ENCODE results near the gene DCPS. TPM values are rescaled to one million over a fixed set of nuclear protein-coding genes. Genes with fewer than 3 reads are reported as not detected.

The DCPS gene
- total and polyA plus RNA-seq, 3 donors from 2014 or later: 16.8 to 20.9 (median 16.9) TPM

DNA sequence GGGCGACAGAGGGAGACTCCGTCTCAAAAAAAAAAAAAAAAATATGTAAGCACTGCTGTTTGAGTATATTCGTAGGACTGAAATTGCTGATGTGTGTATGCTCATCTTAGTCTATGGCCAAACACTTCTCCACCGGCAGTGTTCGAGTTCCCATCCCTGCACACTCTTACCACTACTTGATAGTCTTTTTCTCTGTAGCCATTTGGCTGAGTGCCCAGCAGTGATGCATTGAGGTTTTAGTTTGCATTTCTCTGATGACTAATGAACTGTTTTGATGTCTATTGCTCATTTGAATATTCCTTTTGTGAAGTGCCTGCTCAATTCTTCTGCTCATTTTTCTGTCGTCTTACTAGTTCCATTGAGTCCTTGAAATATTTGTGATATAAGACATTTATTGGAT lies 19.0 kb upstream of the DCPS start:
- no peak for DNase-seq
- H3K4me1 ChIP-seq: peaks cover 7% of the 10 kb centered on the region
- H3K4me3 ChIP-seq: no peak overlapping the region
- intact Hi-C loops (cut with DNase I; ENCODE audit: low total_unique reads): no loop called here
- no peak overlapping the region for H3K27ac ChIP-seq
- H3K36me3 ChIP-seq (ENCODE audit: low read depth, missing control alignments): no peaks in the 10 kb centered on the region
- H3K27me3 ChIP-seq: no peaks in the 10 kb centered on the region
- WGBS, 2 donors: 67 to 71% methylated on average over 6 of the region's 6 CpGs
- no peaks in the 10 kb centered on the region for H3K9me3 ChIP-seq
- TF ChIP-seq POLR2A (IDR thresholded peaks at IDR 0.05): no peak
- TF ChIP-seq, protein P1, sequence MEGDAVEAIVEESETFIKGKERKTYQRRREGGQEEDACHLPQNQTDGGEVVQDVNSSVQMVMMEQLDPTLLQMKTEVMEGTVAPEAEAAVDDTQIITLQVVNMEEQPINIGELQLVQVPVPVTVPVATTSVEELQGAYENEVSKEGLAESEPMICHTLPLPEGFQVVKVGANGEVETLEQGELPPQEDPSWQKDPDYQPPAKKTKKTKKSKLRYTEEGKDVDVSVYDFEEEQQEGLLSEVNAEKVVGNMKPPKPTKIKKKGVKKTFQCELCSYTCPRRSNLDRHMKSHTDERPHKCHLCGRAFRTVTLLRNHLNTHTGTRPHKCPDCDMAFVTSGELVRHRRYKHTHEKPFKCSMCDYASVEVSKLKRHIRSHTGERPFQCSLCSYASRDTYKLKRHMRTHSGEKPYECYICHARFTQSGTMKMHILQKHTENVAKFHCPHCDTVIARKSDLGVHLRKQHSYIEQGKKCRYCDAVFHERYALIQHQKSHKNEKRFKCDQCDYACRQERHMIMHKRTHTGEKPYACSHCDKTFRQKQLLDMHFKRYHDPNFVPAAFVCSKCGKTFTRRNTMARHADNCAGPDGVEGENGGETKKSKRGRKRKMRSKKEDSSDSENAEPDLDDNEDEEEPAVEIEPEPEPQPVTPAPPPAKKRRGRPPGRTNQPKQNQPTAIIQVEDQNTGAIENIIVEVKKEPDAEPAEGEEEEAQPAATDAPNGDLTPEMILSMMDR (IDR thresholded peaks at IDR 0.05): no peak

GRCh38 chr11:126288237-126288636 lies 15.6 kb upstream of the DCPS start:
- TF ChIP-seq POLR2A (IDR thresholded peaks at IDR 0.05): no peak
- TF ChIP-seq, protein P1 (IDR thresholded peaks at IDR 0.05): no peak
- no peak for DNase-seq
- H3K27me3 ChIP-seq: no peaks in the 10 kb centered on the region
- intact Hi-C loops (cut with DNase I; ENCODE audit: low total_unique reads): no loop called here
- H3K27ac ChIP-seq: no peak overlapping the region
- 89 to 93% methylated on average over 6 of the region's 6 CpGs for WGBS, 2 donors
- H3K36me3 ChIP-seq (ENCODE audit: low read depth, missing control alignments): no peaks in the 10 kb centered on the region
- no peaks in the 10 kb centered on the region for H3K9me3 ChIP-seq
- no peaks in the 10 kb centered on the region for H3K4me1 ChIP-seq
- no peak overlapping the region for H3K4me3 ChIP-seq

DNA sequence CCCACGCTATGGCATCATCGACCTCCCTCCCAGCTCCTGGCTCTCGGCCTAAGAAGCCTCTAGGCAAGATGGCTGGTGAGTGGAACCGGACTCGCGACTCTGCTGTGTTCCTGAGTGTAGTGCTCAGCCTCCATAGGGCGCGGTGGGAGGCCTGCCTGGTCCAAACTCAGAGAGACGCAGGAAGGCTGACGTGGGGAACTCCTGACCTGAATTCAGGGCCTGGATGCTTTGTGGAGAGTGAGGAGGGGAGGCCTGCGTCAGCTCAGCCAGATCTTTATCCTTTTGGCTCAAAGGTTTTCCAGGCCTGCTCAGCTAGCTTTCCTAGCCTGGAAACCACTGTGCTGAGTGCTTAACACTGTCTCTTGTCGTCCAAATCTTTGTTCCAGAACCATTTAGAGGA lies 13.0 kb upstream of the DCPS start:
- H3K36me3 ChIP-seq (ENCODE audit: low read depth, missing control alignments): no peaks in the 10 kb centered on the region
- intact Hi-C loops (cut with DNase I; ENCODE audit: low total_unique reads): no loop called here
- TF ChIP-seq, protein P1 (IDR thresholded peaks at IDR 0.05): no peak
- TF ChIP-seq POLR2A (IDR thresholded peaks at IDR 0.05): no peak
- WGBS, 2 donors: 87 to 89% methylated on average over 10 to 12 of the region's 12 CpGs
- no peak for DNase-seq
- H3K4me1 ChIP-seq: no peaks in the 10 kb centered on the region
- no peak overlapping the region for H3K27ac ChIP-seq
- H3K27me3 ChIP-seq: no peaks in the 10 kb centered on the region
- H3K4me3 ChIP-seq: no peak overlapping the region
- no peaks in the 10 kb centered on the region for H3K9me3 ChIP-seq

- Histone ChIP-seq H3K36me3 (ENCODE audit: low read depth, missing control alignments) (no peaks in the 10 kb centered on the region), H3K4me1 (no peaks in the 10 kb centered on the region), H3K9me3 (no peaks in the 10 kb centered on the region), H3K4me3 (no peak overlapping the region), H3K27me3 (no peaks in the 10 kb centered on the region), H3K27ac (no peak overlapping the region)
- 83 to 92% methylated on average over 5 of the region's 5 CpGs for WGBS, 2 donors
- DNase-seq: no peak
- intact Hi-C loops (cut with DNase I; ENCODE audit: low total_unique reads): no loop called here
- TF ChIP-seq POLR2A (IDR thresholded peaks at IDR 0.05): no peak
- TF ChIP-seq, protein P1 (IDR thresholded peaks at IDR 0.05): no peak
Measured at GRCh38 chr11:126293726-126294125, 10.1 kb upstream of the DCPS start.

GRCh38 chr11:126297004-126297403 lies 6.9 kb upstream of the DCPS start:
- no peak for DNase-seq
- Histone ChIP-seq H3K27ac (no peak overlapping the region), H3K9me3 (no peaks in the 10 kb centered on the region), H3K27me3 (no peaks in the 10 kb centered on the region), H3K4me3 (no peak overlapping the region), H3K4me1 (no peaks in the 10 kb centered on the region), H3K36me3 (ENCODE audit: low read depth, missing control alignments) (no peaks in the 10 kb centered on the region)
- intact Hi-C loops (cut with DNase I; ENCODE audit: low total_unique reads): no loop called here
- WGBS, 2 donors: 70 to 81% methylated on average over 2 of the region's 2 CpGs
- TF ChIP-seq POLR2A (IDR thresholded peaks at IDR 0.05): no peak
